ENCODE data around the gene FADS1.
A peak's percentile ranks its signal among the peaks of the same experiment; 100 is the strongest.

The FADS1 gene

GRCh38 chr11:61756147-61756451 lies 60.7 kb downstream of the FADS1 start:
- Histone ChIP-seq H3K27me3 (peaks cover 0 to 32% of the 10 kb centered on the region in 2 donors), H3K36me3 (no peaks in the 10 kb centered on the region), H3K4me1 (peaks cover 0 to 10% (median 6%) of the 10 kb centered on the region in 4 donors), H3K4me3 (no peak overlapping the region), H3K27ac (no peak overlapping the region), H3K9me3 (no peaks in the 10 kb centered on the region)
- TF ChIP-seq CTCF (IDR thresholded peaks at IDR 0.05), result no peak
- intact Hi-C loops (cut with DNase I; ENCODE audit: low total_unique reads), result no loop called here
- DNase-seq, result no peak

GRCh38 chr11:61754534-61755482 lies 62.0 kb downstream of the FADS1 start:
- TF ChIP-seq CTCF (IDR thresholded peaks at IDR 0.05), result no peak
- intact Hi-C loops (cut with DNase I; ENCODE audit: low total_unique reads), result no loop called here
- no peak for DNase-seq
- H3K4me1 ChIP-seq, result peaks cover 0 to 10% (median 6%) of the 10 kb centered on the region in 4 donors
- H3K4me3 ChIP-seq, result no peak overlapping the region
- H3K9me3 ChIP-seq, result no peaks in the 10 kb centered on the region
- H3K27me3 ChIP-seq, result peaks cover 0 to 35% of the 10 kb centered on the region in 2 donors
- H3K36me3 ChIP-seq, result no peaks in the 10 kb centered on the region
- no peak overlapping the region for H3K27ac ChIP-seq

GRCh38 chr11:61753672-61754071 lies 63.1 kb downstream of the FADS1 start:
- TF ChIP-seq CTCF (IDR thresholded peaks at IDR 0.05), result no peak
- H3K4me1 ChIP-seq, result peaks cover 0 to 10% (median 6%) of the 10 kb centered on the region in 4 donors
- DNase-seq, result no peak
- no peaks in the 10 kb centered on the region for H3K9me3 ChIP-seq
- H3K36me3 ChIP-seq, result no peaks in the 10 kb centered on the region
- H3K27me3 ChIP-seq, result peaks cover 0 to 39% of the 10 kb centered on the region in 2 donors
- no peak overlapping the region for H3K4me3 ChIP-seq
- intact Hi-C loops (cut with DNase I; ENCODE audit: low total_unique reads), result no loop called here
- H3K27ac ChIP-seq, result no peak overlapping the region

GRCh38 chr11:61752925-61753521 lies 63.8 kb downstream of the FADS1 start:
- Histone ChIP-seq H3K4me1 (peaks cover 0 to 10% (median 6%) of the 10 kb centered on the region in 4 donors), H3K27me3 (peaks cover 0 to 39% of the 10 kb centered on the region in 2 donors), H3K4me3 (peak overlapping the region; percentile 36 to 55), H3K36me3 (no peaks in the 10 kb centered on the region), H3K9me3 (no peaks in the 10 kb centered on the region), H3K27ac (no peak overlapping the region)
- no peak for DNase-seq
- no peak for TF ChIP-seq CTCF (IDR thresholded peaks at IDR 0.05)
- intact Hi-C loops (cut with DNase I; ENCODE audit: low total_unique reads), result no loop called here

GRCh38 chr11:61752117-61752924 lies 64.5 kb downstream of the FADS1 start, which contains the start of gene MYRF:
MYRF (plus strand) TSS chr11:61752636; CDS start chr11:61752745, 109 bp downstream.
- H3K36me3 ChIP-seq, result no peaks in the 10 kb centered on the region
- H3K9me3 ChIP-seq, result no peaks in the 10 kb centered on the region
- no peak for DNase-seq
- peak; percentile 26 to 31 for TF ChIP-seq CTCF (IDR thresholded peaks at IDR 0.05)
- no peak within 1 kb of the TSS for H3K27ac ChIP-seq
- intact Hi-C loops (cut with DNase I; ENCODE audit: low total_unique reads), result no loop called here
- H3K27me3 ChIP-seq, result peaks cover 0 to 34% of the 10 kb centered on the region in 2 donors
- peaks cover 0 to 16% (median 6%) of the 10 kb centered on the region in 4 donors for H3K4me1 ChIP-seq
- H3K4me3 ChIP-seq, result peak within 1 kb of the TSS; percentile 36 to 55

Measured in tibial artery (tissue), 4 donors.